GM18520 (cell line): ENCODE data around the gene RNU6-1.

ENCODE experiments used
- ATAC-seq: cut with Tn5 transposase; IDR thresholded peaks from one replicate; pipeline ENCODE4 v1.9.1; 2021; ENCODE audit not compliant: unreplicated experiment

Gene RNU6-1

DNA sequence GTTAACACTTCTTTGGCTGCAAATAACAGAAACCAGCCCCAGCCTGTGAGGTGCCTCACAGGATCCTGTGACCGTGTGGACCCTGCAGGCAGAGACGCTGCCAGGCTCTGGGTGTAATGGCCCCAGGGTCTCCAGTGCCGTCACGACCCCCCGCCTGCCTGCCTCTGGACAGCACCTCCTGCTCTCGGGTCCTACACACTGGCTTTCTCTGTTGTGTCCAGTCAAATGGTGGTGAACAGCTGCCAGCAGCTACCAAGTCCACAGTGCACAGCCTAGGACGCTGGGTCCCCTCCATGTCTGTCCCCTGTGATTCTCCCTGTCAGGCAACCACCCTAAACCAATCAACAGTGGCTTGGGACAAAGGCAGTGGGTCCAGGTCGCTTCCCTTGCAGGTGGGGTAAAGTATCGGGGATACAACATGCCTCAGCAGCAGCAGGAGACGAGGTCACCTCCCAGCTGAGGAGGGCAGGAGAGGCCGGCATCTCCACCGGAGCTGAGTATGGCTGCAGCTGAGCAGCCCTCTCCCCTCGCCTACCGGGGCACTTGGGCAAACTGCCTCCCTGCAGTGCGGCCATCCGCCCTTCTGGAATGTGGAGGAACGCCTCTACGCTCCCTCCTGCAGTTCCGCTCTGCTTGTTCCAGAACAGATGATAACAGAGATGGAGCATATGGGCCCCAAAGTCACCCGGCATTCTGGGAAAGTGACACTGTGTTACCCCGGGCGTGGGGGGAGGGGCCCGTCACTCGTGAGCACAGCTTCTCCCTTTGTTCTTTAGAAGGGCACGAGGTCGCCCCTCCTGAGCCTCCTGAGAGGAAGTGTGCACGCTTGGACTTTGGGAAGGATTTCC lies 35.6 kb downstream of the RNU6-1 start:
- no peak for ATAC-seq

DNA sequence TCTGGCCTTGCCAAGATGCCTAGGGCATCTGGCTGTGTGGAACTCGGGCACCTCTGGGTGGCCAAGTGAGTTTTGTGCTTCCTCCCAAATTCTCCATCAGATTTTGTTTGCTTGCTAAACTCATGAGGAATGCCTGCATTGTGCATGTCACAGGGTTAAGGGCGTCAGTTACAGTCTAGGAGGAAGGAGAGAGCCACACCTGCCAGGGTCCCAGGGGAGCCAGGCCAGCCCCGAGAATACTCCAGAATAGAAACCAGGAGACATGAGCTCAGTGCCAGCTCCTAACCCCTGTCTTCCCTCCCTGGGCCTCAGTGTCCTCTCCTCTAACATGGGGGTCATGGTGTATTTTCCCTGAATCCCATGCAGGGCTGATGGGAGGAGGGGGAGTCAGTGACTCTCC lies 36.5 kb downstream of the RNU6-1 start:
- no peak for ATAC-seq

DNA sequence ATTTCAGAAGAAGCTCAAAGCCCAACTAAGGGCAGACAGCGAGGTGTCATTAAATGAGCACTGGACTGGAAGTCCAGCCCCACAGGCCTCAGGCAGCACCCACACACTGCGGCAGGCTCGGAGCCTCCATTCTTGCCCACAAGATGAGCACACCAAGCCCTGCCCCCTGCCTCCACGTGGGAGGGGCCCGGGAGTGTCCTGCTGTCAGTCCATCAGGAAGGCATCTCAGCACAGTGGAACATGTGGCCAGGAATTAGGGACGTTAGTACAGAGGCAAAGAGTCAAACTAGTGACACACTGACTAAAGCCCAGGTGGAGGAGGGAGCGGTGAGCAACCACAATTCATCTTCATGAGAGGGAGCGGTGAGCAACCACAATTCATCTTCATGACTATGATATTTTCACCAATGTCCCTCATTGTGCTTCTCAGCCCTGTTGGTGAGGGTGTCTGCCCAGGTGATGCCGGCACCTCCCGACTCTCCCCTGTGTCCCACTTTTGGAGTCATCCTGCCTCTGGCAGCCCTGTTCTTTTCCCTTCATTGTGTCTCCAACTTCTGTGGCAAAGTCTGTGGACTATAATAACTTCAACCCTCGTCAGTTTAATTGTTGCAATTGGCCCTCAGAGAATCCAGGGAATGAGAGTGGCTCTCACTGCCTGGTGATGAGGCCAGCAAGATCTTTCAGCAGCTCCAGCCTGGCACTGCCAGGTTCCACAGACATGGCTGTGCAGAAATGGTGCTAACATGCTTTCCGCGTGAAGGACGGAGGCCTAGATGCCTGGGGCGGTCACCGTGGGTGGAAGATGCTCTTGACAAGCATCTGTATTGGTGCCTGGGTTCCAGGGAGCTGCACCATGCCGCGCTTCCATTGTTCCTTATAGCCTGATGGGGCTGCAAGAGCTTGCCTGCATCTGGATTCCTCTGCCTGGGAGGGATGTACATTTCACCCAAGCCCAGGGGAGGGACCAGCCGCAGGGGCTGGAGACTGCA lies 37.6 kb downstream of the RNU6-1 start:
- no peak for ATAC-seq

DNA sequence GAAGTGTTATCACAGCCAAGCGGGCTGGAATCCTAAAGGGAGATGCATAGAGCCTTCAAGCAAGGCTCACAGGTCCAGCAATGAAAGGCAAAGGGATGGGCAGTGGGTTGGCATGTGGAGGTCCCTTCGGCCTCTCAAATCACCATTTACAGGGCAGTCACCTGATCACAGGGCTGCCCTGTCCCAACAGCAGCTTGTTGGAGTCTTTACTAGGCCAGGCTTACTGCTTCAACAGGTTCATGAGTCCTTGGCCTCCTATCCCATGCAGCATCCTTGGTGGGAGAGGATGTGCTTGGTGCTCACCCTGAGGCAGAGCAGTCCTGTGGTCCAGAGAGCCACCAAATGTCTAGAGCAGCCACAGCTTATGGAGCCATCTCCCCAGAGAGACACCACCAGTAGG lies 38.7 kb downstream of the RNU6-1 start:
- no peak for ATAC-seq

DNA sequence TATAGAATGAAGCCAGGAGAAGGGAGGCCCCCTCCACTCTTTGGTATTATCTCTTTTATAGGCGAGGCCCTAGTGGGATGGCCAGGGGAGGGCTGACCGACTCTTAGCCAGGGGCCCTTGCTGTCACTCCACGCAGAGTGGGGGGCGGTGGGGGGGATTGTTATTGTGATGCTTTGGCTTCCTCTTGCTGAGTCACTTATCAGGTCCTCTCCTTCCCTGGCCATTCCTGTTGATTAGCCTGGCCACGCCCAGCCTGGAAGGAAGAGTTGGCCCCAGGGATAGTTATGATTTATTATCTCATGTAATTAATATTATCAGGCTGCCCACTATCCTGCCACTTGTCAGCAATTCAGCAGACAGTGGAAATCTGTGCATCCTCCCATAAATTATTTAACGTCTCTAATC lies 40.0 kb downstream of the RNU6-1 start:
- no peak for ATAC-seq

DNA sequence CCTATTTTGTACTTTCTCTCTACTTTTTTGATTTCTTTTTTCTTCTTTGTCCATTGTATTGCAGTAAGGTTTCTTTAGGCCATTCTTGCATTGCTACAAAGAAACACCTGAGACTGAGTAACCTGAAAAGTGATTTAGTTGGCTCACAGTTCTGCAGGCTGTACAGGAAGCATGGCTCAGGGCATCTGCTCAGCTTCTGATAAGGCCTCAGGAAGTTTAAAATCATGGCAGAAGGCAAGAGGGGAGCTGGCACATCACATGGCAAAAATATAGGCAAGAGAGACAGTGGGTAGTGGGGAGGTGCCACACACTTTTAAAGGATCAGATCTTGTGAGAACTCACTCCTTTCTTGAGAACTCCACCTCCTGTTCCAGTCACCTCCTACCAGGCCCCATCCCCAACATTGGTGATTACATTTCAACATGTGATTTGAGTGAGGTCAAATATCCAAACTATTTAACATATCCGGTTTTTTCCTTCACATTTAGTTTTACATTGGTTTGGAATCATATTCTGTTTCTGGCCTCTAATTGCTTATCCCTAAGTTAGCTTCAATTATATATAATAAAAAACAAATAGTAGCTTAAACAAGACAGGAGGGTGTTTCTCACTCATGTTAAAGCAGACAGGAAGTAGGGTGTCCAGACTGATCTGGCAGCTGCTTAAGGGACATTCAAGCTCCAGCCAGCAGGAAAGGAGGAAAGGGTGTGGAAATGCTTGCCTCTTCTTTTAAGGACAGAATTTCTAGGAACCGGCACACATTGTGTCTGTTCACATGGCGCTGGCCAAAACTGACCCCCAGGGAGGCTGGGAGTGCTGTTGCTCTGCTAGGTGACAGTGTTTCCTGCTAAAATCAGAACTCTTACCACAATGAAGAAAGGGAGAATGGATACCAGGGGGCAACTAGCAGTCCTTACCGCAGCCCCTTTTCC lies 43.4 kb downstream of the RNU6-1 start:
- no peak for ATAC-seq

DNA sequence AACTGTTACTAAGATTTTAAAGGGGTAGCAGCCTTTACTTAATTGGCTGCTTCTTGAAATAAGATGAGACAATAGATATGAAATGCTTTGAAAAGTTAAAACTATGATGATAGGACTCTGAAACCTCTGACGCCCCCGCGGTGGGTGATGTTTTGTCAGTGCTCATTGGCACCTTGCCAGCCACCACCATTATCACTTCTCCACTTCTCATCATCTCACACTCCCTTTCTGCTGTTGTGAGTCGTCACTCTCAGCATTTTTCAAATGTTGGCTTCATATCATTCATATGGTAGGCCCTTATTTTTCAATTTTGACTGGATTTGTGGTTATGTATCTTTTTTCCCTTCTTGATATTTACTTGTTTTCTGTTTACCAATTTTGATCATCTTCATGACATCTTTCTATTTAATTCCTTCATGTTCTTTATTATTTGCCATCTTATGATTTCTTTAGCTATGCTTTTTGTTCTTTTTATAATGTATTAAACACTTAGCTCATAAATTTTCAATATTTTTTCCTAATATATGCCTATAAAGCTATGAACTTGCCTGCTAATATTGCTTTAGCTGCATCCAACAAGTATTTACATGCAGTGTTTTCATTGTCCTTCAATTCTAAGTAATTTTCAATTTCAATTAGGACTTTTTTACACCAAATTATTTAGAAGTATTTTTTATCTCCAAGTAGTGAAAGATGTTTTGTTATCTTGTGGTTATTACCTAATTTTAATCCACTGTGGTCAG lies 44.8 kb downstream of the RNU6-1 start:
- ATAC-seq, result no peak

DNA sequence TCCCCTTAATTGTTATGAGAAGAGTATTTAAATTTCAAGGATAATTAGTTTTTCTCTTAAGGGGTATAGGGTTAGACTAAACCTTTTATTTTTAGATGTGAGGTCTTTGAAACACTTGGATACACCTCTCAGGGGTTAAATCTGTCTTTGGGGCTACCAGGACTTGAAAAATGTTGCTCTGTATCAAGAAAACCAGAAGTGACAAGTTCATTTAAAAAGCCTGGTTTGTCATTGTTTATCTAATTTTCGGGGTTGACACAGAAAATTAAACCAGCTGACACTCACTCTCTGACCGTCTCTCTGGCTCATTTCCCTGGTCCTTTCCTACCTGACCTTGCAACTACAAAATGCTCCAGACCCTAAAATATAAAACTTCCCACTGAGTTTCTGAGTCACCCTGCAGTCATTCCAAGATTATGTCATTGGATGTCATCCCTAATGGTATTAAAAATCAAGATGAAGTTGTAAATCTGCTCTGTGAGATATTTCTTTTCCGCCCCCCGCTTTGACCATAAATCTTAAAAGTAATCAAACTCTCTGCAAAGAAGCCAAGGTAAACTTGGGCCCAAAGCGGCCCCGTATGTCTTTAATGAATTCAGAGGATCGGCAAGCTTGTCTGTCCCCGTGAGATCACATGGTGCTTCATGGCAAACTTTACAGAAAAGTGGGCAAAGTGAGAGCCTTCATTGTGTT lies 47.4 kb downstream of the RNU6-1 start:
- ATAC-seq, result no peak

DNA sequence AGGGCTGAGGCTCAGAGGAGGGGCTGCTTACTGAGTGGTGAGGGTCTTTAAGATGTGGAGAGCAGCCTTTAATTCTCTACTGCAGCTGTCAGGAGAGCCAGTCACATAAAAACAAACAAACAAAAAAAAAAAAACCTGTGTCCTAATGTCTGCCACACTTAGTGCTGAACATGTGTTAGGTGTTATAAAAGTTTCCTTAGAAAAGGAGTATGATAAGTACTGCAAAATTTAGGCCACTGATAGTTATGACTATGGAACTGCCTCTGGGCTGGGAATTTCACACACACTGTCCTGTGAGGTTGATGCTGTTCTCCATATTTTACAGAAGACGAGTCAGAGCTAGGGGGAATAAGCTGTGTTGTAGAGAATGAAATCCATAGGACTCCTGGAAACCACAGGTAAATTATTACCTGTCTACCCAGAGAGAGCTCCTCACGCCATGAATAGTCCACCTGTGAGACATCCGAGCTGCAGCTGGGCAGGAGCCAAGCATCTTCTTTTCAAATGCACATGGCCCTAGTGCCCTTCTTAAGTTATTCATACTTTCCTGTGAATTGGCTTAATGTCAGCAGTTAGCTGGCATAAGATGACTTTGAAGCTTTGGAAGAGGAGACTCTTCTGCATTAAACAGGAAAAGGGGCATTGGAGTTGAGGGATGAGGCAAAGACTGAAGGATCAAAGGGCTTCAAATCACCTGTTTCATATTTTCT lies 49.1 kb downstream of the RNU6-1 start:
- no peak for ATAC-seq
